H1 (cell line): ENCODE measurements around the gene IGLL1. TPM values are rescaled to one million over a fixed set of nuclear protein-coding genes. Genes with fewer than 3 reads are reported as not detected.

Experiments
- EP300 ChIP-seq, 2 experiments: IDR thresholded peaks; 1 replicate in 1 of 2; 2 replicates in 1 of 2; pipeline ENCODE4 v1.6.1; 2011 to 2012; ENCODE audit warnings: low read depth in 2 of 2, low read length in 2 of 2, mild to moderate bottlenecking in 2 of 2, borderline replicate concordance in 1 of 2, inconsistent platforms in 1 of 2, moderate library complexity in 1 of 2
- GTF2F1 ChIP-seq: IDR thresholded peaks from 2 replicates; pipeline ENCODE4 v1.6.1; 2012; ENCODE audit warnings: low read depth, low read length, improper control_type of control experiment, borderline replicate concordance
- KDM4A ChIP-seq: IDR thresholded peaks from one replicate; pipeline ENCODE4 v1.7.1; 2012; ENCODE audit warnings: low read depth, mild to moderate bottlenecking, moderate library complexity, low read length, inconsistent platforms; ENCODE audit not compliant: severe bottlenecking
- POU5F1 ChIP-seq: IDR thresholded peaks from 2 replicates; pipeline ENCODE4 v1.6.1; 2011; ENCODE audit warnings: low read depth, mild to moderate bottlenecking, low read length, moderate library complexity
- RFX5 ChIP-seq: IDR thresholded peaks from 2 replicates; pipeline ENCODE4 v1.6.1; 2011; ENCODE audit warnings: low read depth, low read length, improper control_type of control experiment, borderline replicate concordance
- SP4 ChIP-seq: IDR thresholded peaks from 2 replicates; pipeline ENCODE4 v1.6.1; 2012; ENCODE audit warnings: low read length, inconsistent platforms
- YY1 ChIP-seq: IDR thresholded peaks from 2 replicates; pipeline ENCODE4 v1.6.1; 2011; ENCODE audit warnings: low read depth, mild to moderate bottlenecking, low read length
- polyA plus RNA-seq, 7 experiments: library from polyadenylated mRNA; depleted of rRNA in 3 of 7; stranded (reverse) in 5 of 7; unstranded in 2 of 7; fragments of >200 nt in 5 of 7; fragments of 200-250 nt in 2 of 7; gene quantifications; 1 replicate in 5 of 7; 2 replicates in 1 of 7; 4 replicates in 1 of 7; pipeline versions ENCODE4 v1.2.1 to v1.2.3, GENCODE V29; 2011 to 2013; ENCODE audit warnings: missing spikeins in 2 of 7, mixed read lengths in 2 of 7
- total RNA-seq: library from RNA; stranded (reverse); fragmentation: NEBNext Ultra II Directional; extraction: Animal tissue kit (Norgen Biotek cat#: 25700); gene quantifications from 2 replicates; pipeline ENCODE4 v1.2.1, GENCODE V29; 2021

The IGLL1 gene
- total and polyA plus RNA-seq, 2 of the 8 experiments (the other 6 are each of a cell fraction or from before 2014, with no cell fraction given) = not detected

- TF ChIP-seq KDM4A = no peak
- TF ChIP-seq YY1 = no peak
- no peak for TF ChIP-seq GTF2F1
- TF ChIP-seq EP300 (IDR thresholded peaks at IDR 0.05; ENCODE audit: borderline replicate concordance in 1 of 2, low read depth in 2 of 2, low read length in 2 of 2) = no peak
- TF ChIP-seq SP4 = no peak
- no peak for TF ChIP-seq POU5F1
- no peak for TF ChIP-seq RFX5
These were observed 25.0 kb upstream of the IGLL1 start (continued) for GRCh38 chr22:23604939-23605712.
